ENCODE results near the gene P2RY2. TPM values are rescaled to one million over a fixed set of nuclear protein-coding genes. Genes with fewer than 3 reads are reported as not detected.

The P2RY2 gene
- total and polyA plus RNA-seq, 2 of the 8 experiments (the other 6 are each of a cell fraction or from before 2014, with no cell fraction given) = 1.0 to 1.5 TPM

DNA sequence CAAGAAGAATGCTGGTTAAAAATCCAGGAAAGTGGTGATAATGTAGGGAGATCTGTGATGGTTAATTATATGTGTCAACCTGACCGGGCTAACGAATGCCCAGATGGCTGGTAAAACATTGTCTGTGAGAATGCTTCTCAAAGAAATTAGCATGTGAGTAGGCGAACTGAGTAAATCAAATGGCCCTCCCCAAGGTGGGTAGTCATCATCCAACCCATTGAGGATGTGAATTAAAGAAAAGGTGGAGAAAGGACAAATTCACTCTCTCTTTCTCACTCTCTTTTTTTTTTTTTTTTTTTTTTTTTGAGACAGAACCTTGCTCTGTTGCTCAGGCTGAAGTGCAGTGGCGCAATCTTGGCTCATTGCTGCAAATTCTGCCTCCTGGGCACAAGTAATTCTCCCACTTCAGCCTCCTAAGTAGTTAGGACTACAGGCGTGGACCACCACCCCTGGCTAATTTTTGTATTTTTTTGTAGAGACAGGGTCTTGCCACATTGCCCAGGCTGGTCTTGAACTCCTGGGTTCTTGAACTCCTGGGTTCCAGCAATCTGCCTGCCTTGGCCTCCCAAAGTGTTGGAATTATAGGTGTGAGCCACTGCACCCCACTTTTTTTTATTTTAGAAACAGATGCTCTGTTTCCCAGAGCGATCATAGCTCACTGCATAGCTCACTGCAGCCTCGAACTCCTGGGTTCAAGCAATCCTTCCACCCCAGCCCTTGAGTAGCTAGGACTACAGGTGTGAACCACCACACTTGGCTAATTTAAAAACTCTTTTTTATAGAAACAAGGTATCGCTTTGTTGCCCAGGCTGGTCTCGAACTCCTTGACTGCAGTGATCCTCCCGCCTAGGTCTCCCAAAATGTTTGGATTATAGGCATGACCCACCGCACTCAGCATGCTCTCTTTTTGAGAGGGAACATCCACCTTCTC, 32.0 kb downstream of the P2RY2 start (continued):
- TF ChIP-seq RBBP5 (IDR thresholded peaks at IDR 0.05; ENCODE audit: borderline replicate concordance, low read depth, low read length) (no peak), TEAD4 (IDR thresholded peaks at IDR 0.05; ENCODE audit: low read depth, low read length) (no peak), POLR2A (IDR thresholded peaks at IDR 0.05; ENCODE audit: control extremely low read depth in 1 of 2, low read depth in 2 of 2, low read length in 2 of 2) (no peak), ASH2L (IDR thresholded peaks at IDR 0.05; ENCODE audit: low read length) (no peak), SIX5 (IDR thresholded peaks at IDR 0.05; ENCODE audit: low read depth, low read length) (no peak), GABPA (IDR thresholded peaks at IDR 0.05; ENCODE audit: borderline replicate concordance, insufficient read depth, low read length) (no peak), CREB1 (IDR thresholded peaks at IDR 0.05) (no peak), SRF (IDR thresholded peaks at IDR 0.05; ENCODE audit: low read depth, low read length) (no peak), SP1 (IDR thresholded peaks at IDR 0.05; ENCODE audit: low read depth, low read length) (no peak)
- TF ChIP-seq, protein P1, sequence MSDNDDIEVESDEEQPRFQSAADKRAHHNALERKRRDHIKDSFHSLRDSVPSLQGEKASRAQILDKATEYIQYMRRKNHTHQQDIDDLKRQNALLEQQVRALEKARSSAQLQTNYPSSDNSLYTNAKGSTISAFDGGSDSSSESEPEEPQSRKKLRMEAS (IDR thresholded peaks at IDR 0.05) = no peak
- TF ChIP-seq, protein P2, sequence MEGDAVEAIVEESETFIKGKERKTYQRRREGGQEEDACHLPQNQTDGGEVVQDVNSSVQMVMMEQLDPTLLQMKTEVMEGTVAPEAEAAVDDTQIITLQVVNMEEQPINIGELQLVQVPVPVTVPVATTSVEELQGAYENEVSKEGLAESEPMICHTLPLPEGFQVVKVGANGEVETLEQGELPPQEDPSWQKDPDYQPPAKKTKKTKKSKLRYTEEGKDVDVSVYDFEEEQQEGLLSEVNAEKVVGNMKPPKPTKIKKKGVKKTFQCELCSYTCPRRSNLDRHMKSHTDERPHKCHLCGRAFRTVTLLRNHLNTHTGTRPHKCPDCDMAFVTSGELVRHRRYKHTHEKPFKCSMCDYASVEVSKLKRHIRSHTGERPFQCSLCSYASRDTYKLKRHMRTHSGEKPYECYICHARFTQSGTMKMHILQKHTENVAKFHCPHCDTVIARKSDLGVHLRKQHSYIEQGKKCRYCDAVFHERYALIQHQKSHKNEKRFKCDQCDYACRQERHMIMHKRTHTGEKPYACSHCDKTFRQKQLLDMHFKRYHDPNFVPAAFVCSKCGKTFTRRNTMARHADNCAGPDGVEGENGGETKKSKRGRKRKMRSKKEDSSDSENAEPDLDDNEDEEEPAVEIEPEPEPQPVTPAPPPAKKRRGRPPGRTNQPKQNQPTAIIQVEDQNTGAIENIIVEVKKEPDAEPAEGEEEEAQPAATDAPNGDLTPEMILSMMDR (IDR thresholded peaks at IDR 0.05; ENCODE audit: control extremely low read depth in 1 of 3, insufficient read depth in 1 of 3, low read depth in 1 of 3, low read length in 3 of 3) = no peak
